A673 (cell line): Measurements from ENCODE around the gene SOX21. TPM values are rescaled to one million over a fixed set of nuclear protein-coding genes. Genes with fewer than 3 reads are reported as not detected.
A peak's percentile ranks its signal among the peaks of the same experiment; 100 is the strongest.

Experiments used
- BruUV-seq: library from RNA; stranded (reverse); fragments of 400-500 nt; replicated peaks from 2 replicates; lab custom pipeline; 2021; lab: Mats Ljungman, UMichigan
- CTCF ChIA-PET: fragments of 300-600 bp; sonication (Branson Sonifier 250); formaldehyde crosslinking; loops from one replicate; lab custom pipeline; 2022; ENCODE audit warnings: antibody characterized with exemption; lab: Charles Lee
- POLR2A ChIA-PET: fragments of 300-600 bp; sonication (Branson Sonifier 250); formaldehyde crosslinking; loops from one replicate; lab custom pipeline; 2022; ENCODE audit warnings: antibody characterized with exemption; ENCODE audit not compliant: low non-redundant PET; lab: Charles Lee
- DNase-seq: peaks from one replicate; pipeline ENCODE4 v3.0.0-alpha.2; 2015; ENCODE audit warnings: low spot score
- H3K27ac ChIP-seq: fragments of 200-600 bp; sonication (generic); 2 replicates; pipeline ENCODE4 v1.5.1; 2016; ENCODE audit warnings: mixed run types, low read depth, mild to moderate bottlenecking, mixed read lengths, antibody characterized with exemption, low read length; ENCODE audit not compliant: poor library complexity, severe bottlenecking
- H3K27me3 ChIP-seq: fragments of 200-600 bp; sonication (generic); replicated peaks from 2 replicates; pipeline ENCODE4 v1.6.1; 2017; ENCODE audit warnings: mixed run types, low read depth, mild to moderate bottlenecking, mixed read lengths, antibody characterized with exemption, low read length; ENCODE audit not compliant: insufficient read depth, poor library complexity
- H3K36me3 ChIP-seq: fragments of 200-600 bp; sonication (generic); 2 replicates; pipeline ENCODE4 v1.6.1; 2016; ENCODE audit warnings: mixed run types, mild to moderate bottlenecking, mixed read lengths, antibody characterized with exemption, low read length; ENCODE audit not compliant: insufficient read depth, poor library complexity, severe bottlenecking
- H3K4me1 ChIP-seq: fragments of 200-600 bp; sonication (generic); 2 replicates; pipeline ENCODE4 v1.6.1; 2017; ENCODE audit warnings: mixed run types, mild to moderate bottlenecking, mixed read lengths, antibody characterized with exemption, low read length; ENCODE audit not compliant: insufficient read depth, poor library complexity, severe bottlenecking
- H3K4me3 ChIP-seq: fragments of 200-600 bp; sonication (generic); 2 replicates; pipeline ENCODE4 v1.5.1; 2016; ENCODE audit warnings: low read depth, mixed run types, mild to moderate bottlenecking, mixed read lengths, low read length; ENCODE audit not compliant: poor library complexity, severe bottlenecking
- H3K9me3 ChIP-seq: fragments of 200-600 bp; sonication (generic); 2 replicates; pipeline ENCODE4 v1.6.1; 2016; ENCODE audit warnings: mixed run types, low read depth, mild to moderate bottlenecking, mixed read lengths, antibody characterized with exemption, low read length; ENCODE audit not compliant: poor library complexity, severe bottlenecking
- CTCF ChIP-seq: fragments of 300-800, 200-600 bp; sonication (generic); conservative IDR thresholded peaks from 2 replicates; pipeline ENCODE4 v1.5.1; 2017; ENCODE audit warnings: low read depth, mild to moderate bottlenecking, antibody characterized with exemption, low read length, moderate library complexity, mixed read lengths
- EZH2 ChIP-seq: fragments of 200-600 bp; sonication (generic); IDR thresholded peaks from 2 replicates; pipeline ENCODE4 v1.6.1; 2017; ENCODE audit warnings: borderline replicate concordance, low read depth, mild to moderate bottlenecking, mixed read lengths, antibody characterized with exemption, low read length; ENCODE audit not compliant: poor library complexity, severe bottlenecking
- intact Hi-C: fragments of 100-400 bp; cut with micrococcal nuclease; formaldehyde crosslinking; loops from one replicate; pipeline ENCODE4 v1.10.0; 2022; ENCODE audit not compliant: unreplicated experiment
- total RNA-seq: library from RNA; stranded (reverse); gene quantifications from 2 replicates; pipeline ENCODE4 v1.2.3, GENCODE V29; 2021

Gene SOX21
- total RNA-seq, 1 experiment from 2014 or later: not detected

GRCh38 chr13:94710881-94711560, 1.3 kb downstream of the SOX21 start:
- no TSS peak for BruUV-seq
- H3K27ac ChIP-seq: no peak overlapping the region
- peaks cover 12% of the 10 kb centered on the region for H3K4me1 ChIP-seq
- H3K9me3 ChIP-seq: no peaks in the 10 kb centered on the region
- CTCF ChIA-PET: interaction anchor here (0.6 kb wide), 1 partner anchor 293 kb away, joined by 11 read pairs; no protein-coding TSS in a partner anchor
- DNase-seq: peak; percentile 64
- no peaks in the 10 kb centered on the region for H3K36me3 ChIP-seq
- TF ChIP-seq CTCF (peak; percentile 36; the same call in 1 of the 2 replicates), EZH2 (no peak)
- peak overlapping the region; percentile 37 for H3K4me3 ChIP-seq
- intact Hi-C loops: no loop called here
- POLR2A ChIA-PET: no interaction called here
- peaks cover 96% of the 10 kb centered on the region for H3K27me3 ChIP-seq

DNA sequence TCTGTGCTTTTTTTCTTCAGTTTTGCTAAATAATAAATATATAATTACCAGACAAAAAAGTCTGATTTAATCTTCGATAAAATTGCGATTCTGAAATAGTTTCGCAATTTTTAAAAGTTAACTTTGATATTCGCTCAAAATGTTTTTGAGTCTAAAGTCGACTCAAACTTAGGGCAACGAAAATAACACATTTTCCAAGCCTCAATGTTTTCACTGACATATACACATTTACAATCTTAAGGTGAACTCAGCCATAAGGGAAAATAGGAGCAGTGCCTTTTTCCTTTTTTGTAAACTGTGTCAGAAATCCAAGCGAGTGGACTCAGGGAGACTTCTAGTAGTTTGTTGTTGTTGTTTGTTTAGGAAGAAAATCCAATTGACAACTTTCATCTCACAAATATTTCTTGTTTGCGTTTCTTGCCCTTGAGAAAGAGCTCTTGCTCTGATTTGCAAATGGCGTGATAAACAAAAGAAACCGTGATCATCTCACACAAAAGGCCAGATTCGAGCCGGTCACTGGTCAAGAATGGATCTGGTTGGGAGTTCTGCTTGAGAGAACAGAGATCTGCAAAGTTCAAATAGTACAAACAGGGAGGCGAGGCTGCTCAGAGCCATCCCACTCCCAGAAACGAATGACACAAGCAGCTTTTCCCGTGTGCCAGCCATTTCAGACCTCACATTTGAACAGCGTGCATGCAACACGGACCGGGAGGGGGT, 2.1 kb downstream of the SOX21 start:
- no TSS peak for BruUV-seq
- no peaks in the 10 kb centered on the region for H3K36me3 ChIP-seq
- peaks cover 97% of the 10 kb centered on the region for H3K27me3 ChIP-seq
- TF ChIP-seq EZH2: no peak
- TF ChIP-seq CTCF: no peak
- H3K9me3 ChIP-seq: no peaks in the 10 kb centered on the region
- intact Hi-C loops: no loop called here
- POLR2A ChIA-PET: no interaction called here
- CTCF ChIA-PET: interaction anchor here (0.6 kb wide), 1 partner anchor 294 kb away, joined by 11 read pairs; no protein-coding TSS in a partner anchor
- no peak for DNase-seq
- no peak overlapping the region for H3K27ac ChIP-seq
- no peak overlapping the region for H3K4me3 ChIP-seq
- peaks cover 12% of the 10 kb centered on the region for H3K4me1 ChIP-seq

DNA sequence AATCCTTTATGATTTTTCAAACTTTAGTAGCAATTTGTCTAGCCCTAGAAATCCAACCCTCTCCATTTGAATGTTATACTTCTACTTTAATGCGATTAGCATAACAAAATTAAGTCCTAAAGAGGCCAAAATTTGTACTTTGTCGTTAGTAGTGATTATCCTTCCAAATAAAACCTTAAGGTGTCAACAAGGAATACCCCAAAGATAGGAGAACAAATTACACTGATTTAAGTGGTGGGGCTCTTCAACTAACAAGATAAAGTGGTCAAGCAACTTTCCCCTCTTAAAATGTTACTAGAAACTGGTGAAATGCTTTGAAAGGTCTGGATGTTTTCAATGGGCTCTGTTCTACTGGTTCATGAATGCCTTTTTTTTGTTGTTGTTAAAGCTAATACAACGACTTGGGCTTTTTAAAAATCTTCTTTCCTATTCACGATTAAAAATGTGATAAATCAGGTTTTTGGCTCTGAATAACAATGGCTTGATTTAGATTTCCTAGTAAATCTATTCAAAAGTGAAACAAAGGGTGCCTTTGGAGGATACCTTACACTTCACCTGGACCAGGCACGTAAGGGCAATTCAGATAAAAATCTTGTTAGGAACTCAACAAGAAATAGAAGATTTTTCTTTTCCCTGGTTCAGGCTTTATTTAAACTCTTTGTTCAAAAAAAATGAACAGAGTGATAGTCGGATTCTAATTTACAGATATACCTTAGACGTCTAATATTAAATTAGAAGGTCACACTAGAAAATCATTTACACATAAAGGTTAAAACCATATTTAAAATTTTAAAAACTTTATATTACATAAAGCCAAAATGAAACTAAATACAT, 3.1 kb downstream of the SOX21 start:
- Histone ChIP-seq H3K4me1 (peaks cover 12% of the 10 kb centered on the region), H3K9me3 (no peaks in the 10 kb centered on the region), H3K36me3 (no peaks in the 10 kb centered on the region), H3K4me3 (no peak overlapping the region), H3K27me3 (peaks cover 97% of the 10 kb centered on the region), H3K27ac (no peak overlapping the region)
- intact Hi-C loops: no loop called here
- ChIA-PET POLR2A (no interaction called here), CTCF (no interaction called here)
- DNase-seq: no peak
- BruUV-seq: no TSS peak
- TF ChIP-seq EZH2 (no peak), CTCF (no peak)
